ENCODE results near the gene TAS2R40.

GRCh38 chr7:143234533-143234875 is 12.7 kb downstream of the TAS2R40 start:
- no peak for TF ChIP-seq CTCF (IDR thresholded peaks at IDR 0.05)
- TF ChIP-seq POLR2A (IDR thresholded peaks at IDR 0.05): no peak
- TF ChIP-seq POLR2AphosphoS5 (IDR thresholded peaks at IDR 0.05): no peak
- no peak for TF ChIP-seq EP300 (IDR thresholded peaks at IDR 0.05; ENCODE audit: low read depth)
